Measurements from ENCODE around the gene SS18L1.
A peak's percentile ranks its signal among the peaks of the same experiment; 100 is the strongest.
"Not testable (repeated sequence)": the region's sequence is repeated elsewhere in the genome, so short reads cannot be mapped to it uniquely, and the experiment has no call there.

The SS18L1 gene

GRCh38 chr20:62143081-62143956 is at the start of gene SS18L1, which contains the start of gene PSMA7:
SS18L1 (plus strand) TSS chr20:62143769; CDS start chr20:62143821, 52 bp downstream.
PSMA7 (minus strand) TSS chr20:62143394; CDS start chr20:62143303, 91 bp downstream.
- DNase-seq = peak; percentile 79

GRCh38 chr20:62096421-62097380 is 46.9 kb upstream of the SS18L1 start:
- DNase-seq = no peak

- DNase-seq = no peak
Measured at GRCh38 chr20:62097881-62098407, 45.6 kb upstream of the SS18L1 start.

- no peak for DNase-seq
Measured at GRCh38 chr20:62101078-62101477, 42.5 kb upstream of the SS18L1 start.

- no peak for DNase-seq
Measured at GRCh38 chr20:62103508-62104233, 39.9 kb upstream of the SS18L1 start.

- DNase-seq = no peak
Measured at GRCh38 chr20:62104234-62104789, 39.3 kb upstream of the SS18L1 start.

GRCh38 chr20:62104791-62105345 is 38.7 kb upstream of the SS18L1 start:
- DNase-seq = no peak

- DNase-seq = no peak
Measured at GRCh38 chr20:62105592-62105991, 38.0 kb upstream of the SS18L1 start.

GRCh38 chr20:62111148-62111547 is 32.4 kb upstream of the SS18L1 start:
- no peak for DNase-seq

- no peak for DNase-seq
Measured at GRCh38 chr20:62112368-62112767, 31.2 kb upstream of the SS18L1 start.

GRCh38 chr20:62114894-62115293 is 28.7 kb upstream of the SS18L1 start:
- no peak for DNase-seq

- DNase-seq = not testable (repeated sequence)
Measured at GRCh38 chr20:62115800-62116407, 27.7 kb upstream of the SS18L1 start.

- no peak for DNase-seq
Measured at GRCh38 chr20:62116558-62117361, 26.8 kb upstream of the SS18L1 start.

GRCh38 chr20:62117362-62117646 is 26.3 kb upstream of the SS18L1 start:
- peak; percentile 69 for DNase-seq

- no peak for DNase-seq
Measured at GRCh38 chr20:62117658-62118057, 25.9 kb upstream of the SS18L1 start.

- no peak for DNase-seq
Measured at GRCh38 chr20:62118113-62119043, 25.2 kb upstream of the SS18L1 start.

GRCh38 chr20:62119115-62119514 is 24.5 kb upstream of the SS18L1 start:
- no peak for DNase-seq

GRCh38 chr20:62119591-62120364 is 23.8 kb upstream of the SS18L1 start:
- no peak for DNase-seq

- DNase-seq = no peak
Measured at GRCh38 chr20:62120365-62120762, 23.2 kb upstream of the SS18L1 start.
